ENCODE measurements around the gene RAD51B.

- TF ChIP-seq CREB1 (CRISPR knock-in tag; IDR thresholded peaks at IDR 0.05) (no peak), CTCF (IDR thresholded peaks at IDR 0.05) (no peak), JUN (CRISPR knock-in tag; IDR thresholded peaks at IDR 0.05) (no peak), TCF7 (CRISPR knock-in tag; IDR thresholded peaks at IDR 0.05; ENCODE audit: low read depth) (no peak), MYBL2 (CRISPR knock-in tag; IDR thresholded peaks at IDR 0.05) (no peak), JAZF1 (CRISPR knock-in tag; IDR thresholded peaks at IDR 0.05) (no peak), MAX (CRISPR knock-in tag; IDR thresholded peaks at IDR 0.05) (no peak), SP1 (CRISPR knock-in tag; conservative IDR thresholded peaks at IDR 0.05) (no peak), AFF4 (CRISPR knock-in tag; IDR thresholded peaks at IDR 0.05; ENCODE audit: borderline replicate concordance) (no peak), CDX4 (CRISPR knock-in tag; IDR thresholded peaks at IDR 0.05; ENCODE audit: borderline replicate concordance) (no peak), TEAD4 (CRISPR knock-in tag; IDR thresholded peaks at IDR 0.05) (no peak)
Measured at GRCh38 chr14:68399971-68400370, 580.4 kb downstream of the RAD51B start.
